HCT116 (cell line): Measurements from ENCODE around the gene DBP. TPM values are rescaled to one million over a fixed set of nuclear protein-coding genes. Genes with fewer than 3 reads are reported as not detected.

Source experiments
- ATAC-seq: fragments of 200-7000 bp; cut with Tn5 transposase; 2 replicates; pipeline ENCODE4 v1.9.1; 2020; ENCODE audit warnings: mild to moderate bottlenecking, moderate library complexity
- BruUV-seq: library from RNA; stranded (reverse); fragments of 400-500 nt; replicated peaks from 2 replicates; lab custom pipeline; 2021; lab: Mats Ljungman, UMichigan
- CTCF ChIA-PET: fragments of 300-600 bp; sonication (Branson Sonifier 250); formaldehyde crosslinking; loops from one replicate; lab custom pipeline; 2021; ENCODE audit warnings: antibody characterized with exemption; lab: Charles Lee
- POLR2A ChIA-PET: fragments of 300-600, 350-600 bp; sonication (Branson Sonifier 250); formaldehyde crosslinking; loops from one replicate; lab custom pipeline; 2021; ENCODE audit warnings: antibody characterized with exemption; lab: Charles Lee
- RAD21 ChIA-PET, 2 experiments: fragments of 300-600 bp; sonication (Branson Sonifier 250); formaldehyde crosslinking; loops; one replicate each; lab custom pipeline; 2023; ENCODE audit warnings: low total read pairs in 2 of 2; ENCODE audit not compliant: uncharacterized antibody in 2 of 2, unreplicated experiment in 2 of 2, low non-redundant PET in 1 of 2; lab: Charles Lee
- DNase-seq: peaks from one replicate; pipeline ENCODE4 v3.0.0-alpha.2; 2010; ENCODE audit warnings: low read depth, low spot score
- H2AFZ ChIP-seq: fragments of 200-600 bp; shearing (Covaris generic), sonication (generic); 2 replicates; pipeline ENCODE4 v1.6.1; 2017; ENCODE audit warnings: low read depth, mixed run types, mixed read lengths, antibody characterized with exemption, low read length; ENCODE audit not compliant: poor library complexity, severe bottlenecking
- H3K27ac ChIP-seq: 2 replicates; pipeline ENCODE4 v1.5.1; 2012; ENCODE audit warnings: low read depth, low read length
- H3K27me3 ChIP-seq: fragments of 200-600 bp; sonication (generic); 2 replicates; pipeline ENCODE4 v1.6.1; 2016; ENCODE audit warnings: mixed run types, low read length, mixed read lengths; ENCODE audit not compliant: insufficient read depth
- H3K36me3 ChIP-seq, 2 experiments: fragments of 200-500 bp in 1 of 2; fragments of 200-600 bp in 1 of 2; sonication (Bioruptor generic) in 1 of 2; sonication (generic) in 1 of 2; 2 replicates each; pipeline versions ENCODE4 v1.5.1 to v1.6.1; 2014 to 2016; ENCODE audit warnings: low read length in 2 of 2, inconsistent platforms in 1 of 2, mixed read lengths in 1 of 2, mixed run types in 1 of 2; ENCODE audit not compliant: insufficient read depth in 2 of 2, control insufficient read depth in 1 of 2
- H3K4me1 ChIP-seq, 2 experiments: fragments of 200-600 bp in 1 of 2; sonication (generic) in 1 of 2; 2 replicates each; pipeline versions ENCODE4 v1.5.1 to v1.6.1; 2012 to 2017; ENCODE audit warnings: low read length in 2 of 2, inconsistent platforms in 1 of 2, mild to moderate bottlenecking in 1 of 2, mixed read lengths in 1 of 2, mixed run types in 1 of 2, moderate library complexity in 1 of 2; ENCODE audit not compliant: insufficient read depth in 2 of 2, control insufficient read depth in 1 of 2
- H3K4me2 ChIP-seq: fragments of 200-600 bp; sonication (generic); 2 replicates; pipeline ENCODE4 v1.6.1; 2017; ENCODE audit warnings: mixed run types, low read length, mixed read lengths
- H3K4me3 ChIP-seq, 2 experiments: fragments of 200-600 bp in 1 of 2; sonication (generic) in 1 of 2; replicated peaks in 1 of 2; 2 replicates each; pipeline ENCODE4 v1.5.1; 2011 to 2016; ENCODE audit warnings: low read length in 2 of 2, control low read depth in 1 of 2, low read depth in 1 of 2, mild to moderate bottlenecking in 1 of 2, mixed read lengths in 1 of 2, mixed run types in 1 of 2
- H3K79me2 ChIP-seq: fragments of 200-600 bp; sonication (generic); 2 replicates; pipeline ENCODE4 v1.6.1; 2017; ENCODE audit warnings: mild to moderate bottlenecking, mixed run types, low read length, moderate library complexity, mixed read lengths; ENCODE audit not compliant: insufficient read depth
- H3K9ac ChIP-seq: fragments of 200-600 bp; sonication (generic); 2 replicates; pipeline ENCODE4 v1.6.1; 2016; ENCODE audit warnings: low read length, mixed read lengths
- H3K9me2 ChIP-seq: fragments of 200-600 bp; sonication (generic), shearing (Covaris generic); 2 replicates; pipeline ENCODE4 v1.6.1; 2017; ENCODE audit warnings: mixed run types, mild to moderate bottlenecking, moderate library complexity; ENCODE audit not compliant: insufficient read depth
- H3K9me3 ChIP-seq, 2 experiments: fragments of 200-500 bp in 1 of 2; fragments of 200-600 bp in 1 of 2; sonication (Bioruptor generic) in 1 of 2; sonication (generic) in 1 of 2; 2 replicates each; pipeline ENCODE4 v1.6.1; 2014 to 2017; ENCODE audit warnings: low read length in 2 of 2, mixed read lengths in 2 of 2, inconsistent platforms in 1 of 2, low read depth in 1 of 2, mild to moderate bottlenecking in 1 of 2, mixed run types in 1 of 2, moderate library complexity in 1 of 2; ENCODE audit not compliant: control insufficient read depth in 1 of 2, insufficient read depth in 1 of 2
- H4K20me1 ChIP-seq: fragments of 200-600 bp; sonication (generic), shearing (Covaris generic); 2 replicates; pipeline ENCODE4 v1.6.1; 2017; ENCODE audit warnings: mixed run types, mild to moderate bottlenecking, moderate library complexity; ENCODE audit not compliant: insufficient read depth
- POLR2A ChIP-seq: IDR thresholded peaks from 2 replicates; pipeline ENCODE4 v1.7.0; 2011; ENCODE audit warnings: borderline replicate concordance; ENCODE audit not compliant: insufficient read depth, insufficient read length; ENCODE audit errors: extremely low read depth
- POLR2AphosphoS5 ChIP-seq: IDR thresholded peaks from 2 replicates; pipeline ENCODE4 v1.6.1; 2011; ENCODE audit warnings: mild to moderate bottlenecking, low read depth, low read length, moderate library complexity
- TCF7L2 ChIP-seq: IDR thresholded peaks from 2 replicates; pipeline ENCODE4 v1.7.0; 2011; ENCODE audit warnings: borderline replicate concordance, inconsistent platforms; ENCODE audit not compliant: insufficient read depth, insufficient read length; ENCODE audit errors: extremely low read depth
- YY1 ChIP-seq: IDR thresholded peaks from 2 replicates; pipeline ENCODE4 v1.6.1; 2011; ENCODE audit warnings: low read length, low read depth, moderate library complexity, mild to moderate bottlenecking; ENCODE audit not compliant: insufficient replicate concordance; ENCODE audit errors: extremely low read depth
- ZFX ChIP-seq: fragments of 450-650 bp; IDR thresholded peaks from 2 replicates; pipeline ENCODE4 v1.6.1; 2017
- intact Hi-C: fragments of 100-400 bp; cut with micrococcal nuclease; formaldehyde crosslinking; loops from 2 replicates; pipeline ENCODE4 v1.10.0; 2022
- total RNA-seq: library from RNA; stranded (reverse); gene quantifications from one replicate; pipeline ENCODE4 v1.2.1, GENCODE V29; 2021; ENCODE audit not compliant: unreplicated experiment
- TF ChIP-seq, protein P1 (sequence below): IDR thresholded peaks from 2 replicates; pipeline ENCODE4 v1.6.1; 2012; ENCODE audit warnings: low read depth

DBP gene
- total RNA-seq, 1 experiment from 2014 or later = 45.9 TPM

DNA sequence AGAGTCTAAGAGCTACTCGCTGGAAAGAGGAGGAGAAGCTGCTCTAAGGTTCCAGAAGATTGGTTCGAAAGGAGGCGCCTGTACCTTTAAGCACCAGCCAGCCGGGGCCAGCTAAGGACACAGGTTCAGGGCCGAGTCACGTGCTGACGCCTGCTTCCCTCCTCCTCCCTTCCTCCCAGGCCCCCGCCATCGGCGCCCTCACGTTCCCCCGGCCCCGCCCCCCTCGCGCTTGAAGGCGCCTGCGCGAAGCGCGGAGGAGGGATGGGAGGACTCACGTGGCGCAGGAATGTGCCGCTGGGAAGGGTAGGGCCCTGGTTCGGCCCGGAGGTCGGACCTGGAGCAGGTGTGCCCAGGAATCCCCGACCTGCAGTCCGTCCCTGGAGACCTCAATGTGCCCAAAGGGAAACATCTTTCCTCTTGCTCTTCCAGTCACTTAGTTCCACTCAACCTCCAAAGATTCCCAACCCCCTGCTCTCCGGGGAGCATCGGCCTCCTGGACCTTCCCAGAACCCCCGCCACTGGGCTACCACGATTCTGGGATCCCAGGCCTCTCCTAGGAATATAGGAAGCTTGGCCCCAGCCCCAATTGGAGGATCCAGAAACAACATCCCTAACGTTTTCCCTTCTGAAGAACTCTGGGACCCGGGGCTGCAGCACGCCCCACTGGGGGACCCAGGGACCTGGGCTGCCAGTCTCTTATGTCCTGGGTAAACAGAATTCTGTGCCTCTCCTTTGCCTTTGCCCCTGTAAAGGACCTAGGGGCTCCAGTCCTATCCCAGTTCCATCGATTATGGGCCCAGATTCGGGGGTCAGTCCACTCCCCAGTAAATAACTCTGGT lies 2.5 kb downstream of the DBP start:
- peak overlapping the region; percentile 96 for H3K9ac ChIP-seq
- H3K27ac ChIP-seq = peak overlapping the region; percentile 95
- H3K9me2 ChIP-seq = no peaks in the 10 kb centered on the region
- no peaks in the 10 kb centered on the region for H3K9me3 ChIP-seq
- BruUV-seq = TSS peak; percentile 83
- POLR2A ChIA-PET = interaction anchor here (0.6 to 2.6 kb wide), 6 partner anchors 11 to 238 kb away, joined by 3 to 11 read pairs (median 4); partner anchors contain the start of genes CA11, PPP1R15A, RPL18 and SPHK2
- H3K4me2 ChIP-seq = peak overlapping the region; percentile 93
- DNase-seq (peak; percentile 94), ATAC-seq (peak; percentile 29)
- H2AFZ ChIP-seq = no peak overlapping the region
- H4K20me1 ChIP-seq = no peaks in the 10 kb centered on the region
- RAD21 ChIA-PET = interaction anchor here (0.9 to 1.0 kb wide), 2 partner anchors 11 to 15 kb away, joined by 3 read pairs; partner anchors contain the start of genes RPL18 (in 1 of the 2) and SPHK2 (in 1 of the 2)
- H3K27me3 ChIP-seq = no peaks in the 10 kb centered on the region
- CTCF ChIA-PET = no interaction called here
- H3K4me3 ChIP-seq = peak overlapping the region; percentile 47 to 83
- H3K79me2 ChIP-seq = peaks cover 18% of the 10 kb centered on the region
- H3K36me3 ChIP-seq = peaks cover 2 to 13% of the 10 kb centered on the region in 2 experiments; a peak in 1 of 4 replicates
- H3K4me1 ChIP-seq = peaks cover 40 to 86% of the 10 kb centered on the region in 2 experiments
- peak; percentile 69 for TF ChIP-seq POLR2A
- TF ChIP-seq YY1 = peak; percentile 59
- TF ChIP-seq ZFX = peak; percentile 50; the same call in 1 of the 2 replicates
- TF ChIP-seq, protein P1, sequence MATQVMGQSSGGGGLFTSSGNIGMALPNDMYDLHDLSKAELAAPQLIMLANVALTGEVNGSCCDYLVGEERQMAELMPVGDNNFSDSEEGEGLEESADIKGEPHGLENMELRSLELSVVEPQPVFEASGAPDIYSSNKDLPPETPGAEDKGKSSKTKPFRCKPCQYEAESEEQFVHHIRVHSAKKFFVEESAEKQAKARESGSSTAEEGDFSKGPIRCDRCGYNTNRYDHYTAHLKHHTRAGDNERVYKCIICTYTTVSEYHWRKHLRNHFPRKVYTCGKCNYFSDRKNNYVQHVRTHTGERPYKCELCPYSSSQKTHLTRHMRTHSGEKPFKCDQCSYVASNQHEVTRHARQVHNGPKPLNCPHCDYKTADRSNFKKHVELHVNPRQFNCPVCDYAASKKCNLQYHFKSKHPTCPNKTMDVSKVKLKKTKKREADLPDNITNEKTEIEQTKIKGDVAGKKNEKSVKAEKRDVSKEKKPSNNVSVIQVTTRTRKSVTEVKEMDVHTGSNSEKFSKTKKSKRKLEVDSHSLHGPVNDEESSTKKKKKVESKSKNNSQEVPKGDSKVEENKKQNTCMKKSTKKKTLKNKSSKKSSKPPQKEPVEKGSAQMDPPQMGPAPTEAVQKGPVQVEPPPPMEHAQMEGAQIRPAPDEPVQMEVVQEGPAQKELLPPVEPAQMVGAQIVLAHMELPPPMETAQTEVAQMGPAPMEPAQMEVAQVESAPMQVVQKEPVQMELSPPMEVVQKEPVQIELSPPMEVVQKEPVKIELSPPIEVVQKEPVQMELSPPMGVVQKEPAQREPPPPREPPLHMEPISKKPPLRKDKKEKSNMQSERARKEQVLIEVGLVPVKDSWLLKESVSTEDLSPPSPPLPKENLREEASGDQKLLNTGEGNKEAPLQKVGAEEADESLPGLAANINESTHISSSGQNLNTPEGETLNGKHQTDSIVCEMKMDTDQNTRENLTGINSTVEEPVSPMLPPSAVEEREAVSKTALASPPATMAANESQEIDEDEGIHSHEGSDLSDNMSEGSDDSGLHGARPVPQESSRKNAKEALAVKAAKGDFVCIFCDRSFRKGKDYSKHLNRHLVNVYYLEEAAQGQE = no peak
- peak; percentile 85 for TF ChIP-seq POLR2AphosphoS5
- peak; percentile 26 for TF ChIP-seq TCF7L2
- intact Hi-C loops = no loop called here
